H1 (cell line): Measurements from ENCODE around the gene STK32C. TPM values are rescaled to one million over a fixed set of nuclear protein-coding genes. Genes with fewer than 3 reads are reported as not detected.

Source experiments
- CTCF ChIA-PET: fragments of 300-600 bp; sonication (Branson Sonifier 250); formaldehyde crosslinking; loops from one replicate; lab custom pipeline; 2021; ENCODE audit not compliant: partially characterized antibody; lab: Charles Lee
- POLR2A ChIA-PET: fragments of 300-600 bp; sonication (Branson Sonifier 250); formaldehyde crosslinking; loops from one replicate; lab custom pipeline; 2021; ENCODE audit warnings: inconsistent platforms; ENCODE audit not compliant: partially characterized antibody; lab: Charles Lee
- DNase-seq, 2 experiments: peaks; one replicate each; pipeline versions ENCODE4 v3.0.0 to v3.0.0-alpha.2; 2010 to 2022; ENCODE audit warnings: low spot score in 2 of 2, low read depth in 1 of 2, mixed read lengths in 1 of 2
- FAIRE-seq: peaks from 2 replicates; lab custom pipeline; 2011; peaks lifted over from hg19 to GRCh38; lab: Jason Lieb, UNC
- H2AFZ ChIP-seq: 2 replicates; pipeline ENCODE4 v1.8.1; 2012; ENCODE audit warnings: low read length, inconsistent platforms
- H2AK5ac ChIP-seq: 2 replicates; pipeline ENCODE4 v1.6.1; 2013; ENCODE audit warnings: low read depth, low read length
- H2BK120ac ChIP-seq: replicated peaks from 2 replicates; pipeline ENCODE3; 2013; ENCODE audit warnings: low read depth, low read length, inconsistent platforms
- H2BK12ac ChIP-seq: 2 replicates; pipeline ENCODE4 v1.6.1; 2013; ENCODE audit warnings: low read depth, low read length
- H2BK15ac ChIP-seq: 2 replicates; pipeline ENCODE4 v1.6.1; 2013; ENCODE audit warnings: low read length
- H2BK20ac ChIP-seq: 2 replicates; pipeline ENCODE4 v1.6.1; 2013; ENCODE audit warnings: low read length
- H2BK5ac ChIP-seq: 2 replicates; pipeline ENCODE4 v1.6.1; 2013; ENCODE audit warnings: low read depth, low read length
- H3K14ac ChIP-seq: 2 replicates; pipeline ENCODE4 v1.6.1; 2013; ENCODE audit warnings: inconsistent platforms; ENCODE audit not compliant: insufficient read length
- H3K18ac ChIP-seq: 2 replicates; pipeline ENCODE4 v1.6.1; 2013; ENCODE audit warnings: low read length; ENCODE audit errors: extremely low read depth
- H3K23ac ChIP-seq: 2 replicates; pipeline ENCODE4 v1.6.1; 2013; ENCODE audit warnings: inconsistent platforms; ENCODE audit not compliant: insufficient read length
- H3K23me2 ChIP-seq: 2 replicates; pipeline ENCODE4 v1.6.1; 2013; ENCODE audit warnings: low read depth, low read length
- H3K27ac ChIP-seq: 2 replicates; pipeline ENCODE4 v1.6.1; 2011; ENCODE audit warnings: low read depth, low read length, inconsistent platforms
- H3K27me3 ChIP-seq, 4 experiments: replicated peaks in 1 of 4; 1 replicate in 1 of 4; 2 replicates in 3 of 4; pipeline versions ENCODE4 v1.6.1 to v1.8.1; 2011 to 2013; ENCODE audit warnings: low read length in 3 of 4, mild to moderate bottlenecking in 3 of 4, inconsistent platforms in 2 of 4, mixed read lengths in 2 of 4, moderate library complexity in 1 of 4; ENCODE audit not compliant: control insufficient read depth in 3 of 4, insufficient read depth in 3 of 4; ENCODE audit errors: extremely low read depth in 1 of 4
- H3K36me3 ChIP-seq, 4 experiments: 2 replicates each; pipeline versions ENCODE4 v1.6.1 to v1.8.1; 2011 to 2013; ENCODE audit warnings: mild to moderate bottlenecking in 4 of 4, low read length in 3 of 4, moderate library complexity in 2 of 4, control low read depth in 1 of 4, inconsistent platforms in 1 of 4; ENCODE audit not compliant: insufficient read depth in 4 of 4, control insufficient read depth in 2 of 4
- H3K4ac ChIP-seq: replicated peaks from 2 replicates; pipeline ENCODE3; 2013; ENCODE audit warnings: low read length, low read depth, mixed read lengths, inconsistent platforms; ENCODE audit not compliant: insufficient read length
- H3K4me1 ChIP-seq, 4 experiments: replicated peaks in 1 of 4; 1 replicate in 1 of 4; 2 replicates in 3 of 4; pipeline versions ENCODE4 v1.6.1 to v1.8.1; 2011 to 2013; ENCODE audit warnings: low read length in 3 of 4, inconsistent platforms in 2 of 4, mixed read lengths in 1 of 4; ENCODE audit not compliant: insufficient read depth in 4 of 4, control insufficient read depth in 3 of 4
- H3K4me2 ChIP-seq, 2 experiments: 2 replicates each; pipeline versions ENCODE4 v1.6.1 to v1.8.1; 2011 to 2013; ENCODE audit warnings: low read depth in 2 of 2, low read length in 2 of 2, control low read depth in 1 of 2, inconsistent platforms in 1 of 2, mild to moderate bottlenecking in 1 of 2; ENCODE audit not compliant: insufficient read depth in 1 of 2
- H3K4me3 ChIP-seq, 4 experiments: fragments of 200-600, 300-600 bp in 1 of 4; sonication (generic), shearing (Covaris generic), sonication (Bioruptor Twin) in 1 of 4; 2 replicates each; pipeline versions ENCODE4 v1.5.1 to v1.8.1; 2011 to 2016; ENCODE audit warnings: low read length in 4 of 4, low read depth in 3 of 4, control low read depth in 2 of 4, inconsistent platforms in 2 of 4, mild to moderate bottlenecking in 2 of 4, mixed read lengths in 1 of 4, moderate library complexity in 1 of 4; ENCODE audit not compliant: insufficient read depth in 2 of 4; ENCODE audit errors: extremely low read depth in 1 of 4
- H3K56ac ChIP-seq: replicated peaks from 2 replicates; pipeline ENCODE3; 2013; ENCODE audit warnings: low read depth, mild to moderate bottlenecking, mixed read lengths, low read length, inconsistent platforms; ENCODE audit not compliant: insufficient read length
- H3K79me1 ChIP-seq: 2 replicates; pipeline ENCODE4 v1.6.1; 2013; ENCODE audit warnings: low read depth, low read length, control low read depth
- H3K79me2 ChIP-seq, 2 experiments: 2 replicates each; pipeline versions ENCODE4 v1.6.1 to v1.8.1; 2012 to 2013; ENCODE audit warnings: low read length in 2 of 2, mild to moderate bottlenecking in 2 of 2, inconsistent platforms in 1 of 2; ENCODE audit not compliant: insufficient read depth in 2 of 2, control insufficient read depth in 1 of 2
- H3K9ac ChIP-seq, 4 experiments: replicated peaks in 1 of 4; 1 replicate in 1 of 4; 2 replicates in 3 of 4; pipeline versions ENCODE4 v1.6.1 to v1.8.1; 2011 to 2013; ENCODE audit warnings: low read depth in 3 of 4, low read length in 3 of 4, control low read depth in 2 of 4, mild to moderate bottlenecking in 2 of 4, moderate library complexity in 2 of 4, inconsistent platforms in 1 of 4; ENCODE audit errors: extremely low read depth in 1 of 4
- H3K9me3 ChIP-seq, 2 experiments: 2 replicates each; pipeline versions ENCODE4 v1.6.1 to v1.8.1; 2012 to 2013; ENCODE audit warnings: mild to moderate bottlenecking in 2 of 2, moderate library complexity in 2 of 2, control low read depth in 1 of 2, inconsistent platforms in 1 of 2, low read depth in 1 of 2, low read length in 1 of 2, mixed read lengths in 1 of 2; ENCODE audit not compliant: insufficient read depth in 2 of 2
- H4K20me1 ChIP-seq, 2 experiments: replicated peaks in 1 of 2; 2 replicates each; pipeline versions ENCODE3 to v1.8.1; 2011 to 2013; ENCODE audit warnings: inconsistent platforms in 2 of 2, low read length in 2 of 2, mild to moderate bottlenecking in 1 of 2; ENCODE audit not compliant: insufficient read depth in 2 of 2, control insufficient read depth in 1 of 2
- H4K5ac ChIP-seq: 2 replicates; pipeline ENCODE4 v1.6.1; 2013; ENCODE audit warnings: low read length, low read depth, mixed read lengths, inconsistent platforms; ENCODE audit not compliant: insufficient read length
- H4K8ac ChIP-seq: 2 replicates; pipeline ENCODE4 v1.8.0; 2013; ENCODE audit warnings: mild to moderate bottlenecking, moderate library complexity, low read length, inconsistent platforms; ENCODE audit not compliant: insufficient read depth; ENCODE audit errors: extremely low read depth
- H4K91ac ChIP-seq: replicated peaks from 2 replicates; pipeline ENCODE3; 2013; ENCODE audit warnings: low read length, mixed read lengths, inconsistent platforms; ENCODE audit not compliant: insufficient read length
- CREB1 ChIP-seq: IDR thresholded peaks from 2 replicates; pipeline ENCODE4 v1.6.1; 2012; ENCODE audit warnings: inconsistent platforms
- FOSL1 ChIP-seq: IDR thresholded peaks from 2 replicates; pipeline ENCODE4 v1.6.1; 2011; ENCODE audit warnings: mild to moderate bottlenecking, low read depth, low read length, moderate library complexity; ENCODE audit not compliant: insufficient read depth
- GABPA ChIP-seq: IDR thresholded peaks from 2 replicates; pipeline ENCODE4 v1.6.1; 2011; ENCODE audit warnings: mild to moderate bottlenecking, low read length, moderate library complexity, borderline replicate concordance; ENCODE audit not compliant: insufficient read depth
- JUN ChIP-seq: IDR thresholded peaks from 2 replicates; pipeline ENCODE4 v1.6.1; 2011; ENCODE audit warnings: low read depth, mild to moderate bottlenecking, improper control_type of control experiment, low read length
- RNF2 ChIP-seq: fragments of 200-900, 300-1000 bp; sonication (generic); IDR thresholded peaks from 2 replicates; pipeline ENCODE4 v1.7.1; 2016; ENCODE audit warnings: borderline replicate concordance, low read depth, mild to moderate bottlenecking, antibody characterized with exemption, low read length; ENCODE audit not compliant: poor library complexity, severe bottlenecking; ENCODE audit errors: missing control alignments
- SP1 ChIP-seq: IDR thresholded peaks from 2 replicates; pipeline ENCODE4 v1.6.1; 2011; ENCODE audit warnings: low read depth, low read length
- SUZ12 ChIP-seq: fragments of 200-600 bp; sonication (generic); IDR thresholded peaks from 2 replicates; pipeline ENCODE4 v1.6.1; 2012; ENCODE audit warnings: mild to moderate bottlenecking, inconsistent platforms, low read length, moderate library complexity, mixed read lengths
- TAF7 ChIP-seq: optimal IDR thresholded peaks from 2 replicates; pipeline ENCODE3; 2011; ENCODE audit warnings: low read depth, mild to moderate bottlenecking, inconsistent platforms, low read length, moderate library complexity, borderline replicate concordance
- USF2 ChIP-seq: IDR thresholded peaks from 2 replicates; pipeline ENCODE4 v1.6.1; 2011; ENCODE audit warnings: low read length, improper control_type of control experiment
- ZNF274 ChIP-seq: IDR thresholded peaks from 2 replicates; pipeline ENCODE4 v1.7.0; 2012; ENCODE audit warnings: low read length, borderline replicate concordance; ENCODE audit errors: extremely low read depth
- WGBS, 2 experiments: shearing (Covaris generic) in 1 of 2; methylation state at CpG; one replicate each; pipeline versions ENCODE4 v1.1.6 to v1.1.7; 2013 to 2015; ENCODE audit warnings: low lambda C conversion rate in 2 of 2, mixed read lengths in 2 of 2, inconsistent platforms in 1 of 2, low coverage in 1 of 2, missing lambda C conversion rate in 1 of 2; ENCODE audit not compliant: insufficient replicate concordance in 2 of 2, insufficient coverage in 1 of 2, insufficient read length in 1 of 2; ENCODE audit errors: extremely low coverage in 1 of 2, missing lambda C conversion rate in 1 of 2; 5-methylcytosine and 5-hydroxymethylcytosine counted together
- polyA plus RNA-seq, 7 experiments: library from polyadenylated mRNA; depleted of rRNA in 3 of 7; stranded (reverse) in 5 of 7; unstranded in 2 of 7; fragments of >200 nt in 5 of 7; fragments of 200-250 nt in 2 of 7; gene quantifications; 1 replicate in 5 of 7; 2 replicates in 1 of 7; 4 replicates in 1 of 7; pipeline versions ENCODE4 v1.2.1 to v1.2.3, GENCODE V29; 2011 to 2013; ENCODE audit warnings: missing spikeins in 2 of 7, mixed read lengths in 2 of 7
- total RNA-seq: library from RNA; stranded (reverse); fragmentation: NEBNext Ultra II Directional; extraction: Animal tissue kit (Norgen Biotek cat#: 25700); gene quantifications from 2 replicates; pipeline ENCODE4 v1.2.1, GENCODE V29; 2021

STK32C gene
- total and polyA plus RNA-seq, 2 of the 8 experiments (the other 6 are each of a cell fraction or from before 2014, with no cell fraction given) = 10.6 to 15.6 TPM

- H3K36me3 ChIP-seq = no peaks in the 10 kb centered on the region
- no peak overlapping the region for H3K4me3 ChIP-seq
- no peak overlapping the region for H3K14ac ChIP-seq
- CTCF ChIA-PET = interaction anchor here (0.8 to 2.1 kb wide), 22 partner anchors 8 to 107 kb away, joined by 3 to 10 read pairs (median 3); no protein-coding TSS in a partner anchor
- no peak overlapping the region for H3K18ac ChIP-seq
- no peak overlapping the region for H2BK20ac ChIP-seq
- POLR2A ChIA-PET = interaction anchor here (1.0 kb wide), 1 partner anchor 8 kb away, joined by 3 read pairs; no protein-coding TSS in a partner anchor
- H3K4me2 ChIP-seq = no peak overlapping the region
- peaks cover 0 to 12% (median 7%) of the 10 kb centered on the region in 4 experiments; a peak in 6 of 7 replicates for H3K4me1 ChIP-seq
- H3K79me1 ChIP-seq = no peaks in the 10 kb centered on the region
- H3K4ac ChIP-seq = no peak overlapping the region
- H4K91ac ChIP-seq = no peak overlapping the region
- H2BK5ac ChIP-seq = no peak overlapping the region
- H3K23ac ChIP-seq = no peak overlapping the region
- 82% methylated on average over 19 of the region's 28 CpGs; no CpG with 5 or more reads in 1 of the 2 experiments for WGBS, 2 experiments
- H2BK12ac ChIP-seq = 0 out of 2 replicates have a peak overlapping the region, but pooled peaks have one; percentile 39
- H3K27ac ChIP-seq = no peak overlapping the region
- no peak overlapping the region for H3K9ac ChIP-seq
- H2AFZ ChIP-seq = no peak overlapping the region
- no peaks in the 10 kb centered on the region for H3K79me2 ChIP-seq
- DNase-seq (no peak), FAIRE-seq (no peak)
- H2BK15ac ChIP-seq = no peak overlapping the region
- no peaks in the 10 kb centered on the region for H3K9me3 ChIP-seq
- no peaks in the 10 kb centered on the region for H3K23me2 ChIP-seq
- no peaks in the 10 kb centered on the region for H3K27me3 ChIP-seq
- H4K8ac ChIP-seq = 0 out of 2 replicates have a peak overlapping the region, but pooled peaks have one; percentile 38
- H4K5ac ChIP-seq = no peak overlapping the region
- no peak overlapping the region for H2BK120ac ChIP-seq
- H3K56ac ChIP-seq = no peak overlapping the region
- peaks cover 8 to 10% of the 10 kb centered on the region in 2 experiments for H4K20me1 ChIP-seq
- no peak overlapping the region for H2AK5ac ChIP-seq
- no peak for TF ChIP-seq USF2
- no peak for TF ChIP-seq FOSL1
- TF ChIP-seq CREB1 = no peak
- TF ChIP-seq JUN = no peak
- no peak for TF ChIP-seq SP1
- TF ChIP-seq SUZ12 = no peak
- no peak for TF ChIP-seq GABPA
- TF ChIP-seq ZNF274 = no peak
- no peak for TF ChIP-seq TAF7
- no peak for TF ChIP-seq RNF2
Observed at GRCh38 chr10:132298038-132298881, 9.5 kb downstream of the STK32C start.
